ENCODE measurements around the gene RALB.
"Not testable (repeated sequence)": the region's sequence is repeated elsewhere in the genome, so short reads cannot be mapped to it uniquely, and the experiment has no call there.

Gene RALB

DNA sequence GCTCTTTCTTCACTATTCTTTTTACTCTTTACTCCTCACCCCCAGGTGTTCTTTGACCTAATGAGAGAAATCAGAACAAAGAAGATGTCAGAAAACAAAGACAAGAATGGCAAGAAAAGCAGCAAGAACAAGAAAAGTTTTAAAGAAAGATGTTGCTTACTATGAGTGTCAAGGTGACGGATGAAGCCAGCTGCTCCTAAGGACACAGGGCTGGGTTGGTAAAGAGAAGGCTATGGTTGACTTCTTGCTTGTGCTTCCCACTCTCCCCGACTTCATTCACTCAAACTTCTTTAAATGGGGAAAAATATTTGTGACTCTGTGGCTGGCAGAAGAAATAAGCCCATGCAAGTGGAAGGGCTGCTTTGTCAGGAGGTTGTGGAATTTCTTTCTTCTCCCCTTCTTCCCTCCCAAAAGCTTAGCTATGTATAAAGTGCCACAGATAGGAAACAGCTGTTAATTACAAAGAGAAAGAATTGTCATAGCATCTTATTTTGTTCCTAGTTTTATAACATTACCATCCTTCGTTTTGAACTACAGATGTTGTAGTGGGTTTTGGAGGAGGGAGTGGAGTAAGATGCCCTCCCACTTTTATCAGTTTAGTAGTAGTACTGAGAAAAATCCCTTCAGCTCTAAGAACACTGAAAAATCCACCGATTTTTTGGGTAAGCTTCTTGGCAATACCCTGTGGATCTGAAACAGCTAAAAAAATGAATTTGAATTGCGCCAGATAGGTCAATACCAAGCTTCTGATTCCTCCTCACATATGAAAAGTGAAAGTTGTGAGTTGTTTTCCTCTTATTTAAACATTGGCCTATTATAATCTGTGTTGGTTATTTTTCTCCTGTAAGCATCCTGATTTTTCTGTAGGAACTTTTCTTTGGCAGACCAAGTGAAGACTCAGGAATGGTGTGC is 40.7 kb downstream of the RALB start:
- DNase-seq (ENCODE audit: low spot score): no peak

DNA sequence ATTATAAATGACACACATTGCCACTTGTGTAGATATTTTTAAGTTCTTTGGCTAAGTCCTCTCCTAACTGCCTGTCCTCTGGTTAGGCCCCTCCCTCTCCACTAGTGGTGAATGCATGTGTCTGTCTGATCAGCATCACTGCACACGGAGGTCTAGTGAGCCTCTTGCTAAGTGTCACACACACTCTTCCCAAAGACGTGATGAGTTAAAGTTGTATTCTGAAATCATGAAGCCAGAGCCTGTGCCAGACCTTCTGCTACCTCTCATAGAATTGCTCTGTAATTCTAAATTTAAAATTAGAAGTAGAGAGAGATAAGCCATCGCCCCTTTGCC is 41.3 kb downstream of the RALB start:
- no peak for DNase-seq (ENCODE audit: low spot score)

DNA sequence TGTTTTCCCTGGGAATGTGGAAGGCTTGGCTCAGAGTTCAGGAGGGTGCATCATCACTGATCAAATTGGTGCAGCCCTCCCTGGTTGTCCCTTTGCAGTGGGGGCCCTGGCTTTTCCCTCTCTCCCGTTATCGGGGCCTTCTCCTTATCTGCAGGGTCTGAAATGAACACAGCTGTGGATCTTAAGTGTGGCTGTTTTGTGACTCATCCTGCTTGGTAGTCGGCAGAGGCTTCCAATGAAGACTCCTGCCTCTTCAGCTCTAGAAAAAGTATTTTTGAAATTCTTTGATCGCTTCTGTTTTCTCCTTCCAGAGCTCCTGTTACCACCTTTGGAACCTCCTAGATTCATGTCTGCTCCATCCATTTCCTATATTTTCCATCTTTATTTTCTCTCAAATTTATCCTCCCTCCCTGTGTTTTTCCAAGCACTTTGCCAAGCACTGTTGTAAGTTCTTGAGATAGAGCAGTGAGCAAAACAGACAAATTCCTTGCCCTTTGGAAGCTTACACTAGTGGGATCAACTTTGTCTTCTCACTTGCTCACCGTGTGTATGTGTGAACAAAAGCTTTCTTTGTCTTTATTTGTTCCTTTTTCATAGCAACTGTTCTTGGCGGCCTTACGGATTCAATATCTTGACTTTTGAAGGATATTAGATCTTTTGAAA is 45.7 kb downstream of the RALB start:
- no peak for DNase-seq (ENCODE audit: low spot score)

DNA sequence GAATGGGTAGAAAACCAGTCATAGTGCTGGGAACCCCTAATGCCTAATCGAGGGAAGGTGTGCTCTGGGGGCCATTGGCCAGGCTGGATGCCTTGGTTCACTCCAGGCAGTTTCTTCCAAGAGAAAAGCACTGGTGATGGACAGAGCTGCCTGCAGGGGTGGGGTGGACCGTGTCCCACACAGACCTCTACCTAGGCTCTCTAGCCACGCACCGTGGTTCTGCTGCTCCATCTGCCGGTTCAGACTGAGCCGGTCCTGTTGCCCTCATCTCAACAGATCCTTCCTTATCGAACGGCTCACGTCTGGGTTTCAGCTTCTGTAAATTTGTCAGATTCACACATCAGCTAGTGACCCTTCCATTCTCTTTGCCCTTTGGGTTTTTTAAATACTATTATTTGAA is 46.4 kb downstream of the RALB start:
- no peak for DNase-seq (ENCODE audit: low spot score)

DNA sequence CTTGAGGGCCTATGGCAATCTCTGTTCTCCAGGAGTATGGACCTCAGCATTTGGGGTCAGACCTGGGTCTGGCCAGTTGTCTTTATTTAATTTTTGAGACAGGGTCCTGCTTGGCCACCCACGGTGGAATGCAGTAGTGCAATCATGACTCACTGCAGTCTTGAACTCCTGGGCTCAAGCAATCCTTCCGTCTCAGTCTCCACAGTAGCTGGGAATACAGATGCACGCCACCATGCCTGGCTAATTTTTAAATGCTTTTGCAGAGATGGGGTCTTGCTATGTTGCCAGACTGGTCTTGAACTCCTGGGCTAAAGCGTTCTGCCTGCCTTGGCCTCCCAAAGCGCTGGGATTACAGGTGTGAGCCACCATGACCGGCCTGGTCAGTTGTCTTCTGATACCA is 46.9 kb downstream of the RALB start:
- no peak for DNase-seq (ENCODE audit: low spot score)

DNA sequence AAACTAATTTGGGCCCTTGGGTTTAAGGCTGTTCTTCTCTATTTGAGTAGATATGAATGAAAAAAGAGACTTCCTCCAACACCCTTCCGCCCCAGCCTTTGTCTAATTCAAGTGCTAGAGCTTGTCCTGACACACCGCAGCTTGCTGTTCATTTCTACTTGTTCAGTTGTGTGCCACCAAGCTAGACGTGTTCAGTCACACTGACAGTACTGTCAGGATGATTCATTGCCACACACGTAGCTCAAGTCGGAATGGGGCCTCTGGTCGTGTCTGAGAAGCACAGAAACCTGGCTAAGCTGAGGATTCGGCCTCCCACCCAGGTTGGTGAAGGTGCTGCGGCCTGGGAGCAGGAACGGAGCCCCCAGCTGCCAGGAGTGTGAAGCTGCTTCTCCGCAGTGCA is 47.7 kb downstream of the RALB start:
- no peak for DNase-seq (ENCODE audit: low spot score)

DNA sequence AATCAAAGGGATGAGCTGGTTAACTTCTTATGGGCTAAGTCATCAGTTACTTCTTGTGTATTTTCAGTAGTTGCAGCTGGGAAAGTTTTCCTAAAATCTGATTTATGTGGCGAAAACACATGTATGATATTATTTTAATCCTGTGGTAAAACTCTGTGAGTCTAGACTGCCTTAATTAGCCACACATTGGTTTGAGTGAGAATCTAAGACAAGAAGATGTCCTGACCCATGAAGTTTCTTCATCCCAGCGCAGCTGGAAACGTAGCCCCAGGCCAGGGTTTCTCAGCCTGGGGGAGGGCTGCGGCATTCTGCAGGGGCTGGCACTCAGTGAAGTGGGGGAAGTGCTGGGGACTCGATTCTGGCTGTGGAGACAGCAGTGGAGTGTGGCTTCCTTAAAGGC is 48.6 kb downstream of the RALB start:
- no peak for DNase-seq (ENCODE audit: low spot score)

DNA sequence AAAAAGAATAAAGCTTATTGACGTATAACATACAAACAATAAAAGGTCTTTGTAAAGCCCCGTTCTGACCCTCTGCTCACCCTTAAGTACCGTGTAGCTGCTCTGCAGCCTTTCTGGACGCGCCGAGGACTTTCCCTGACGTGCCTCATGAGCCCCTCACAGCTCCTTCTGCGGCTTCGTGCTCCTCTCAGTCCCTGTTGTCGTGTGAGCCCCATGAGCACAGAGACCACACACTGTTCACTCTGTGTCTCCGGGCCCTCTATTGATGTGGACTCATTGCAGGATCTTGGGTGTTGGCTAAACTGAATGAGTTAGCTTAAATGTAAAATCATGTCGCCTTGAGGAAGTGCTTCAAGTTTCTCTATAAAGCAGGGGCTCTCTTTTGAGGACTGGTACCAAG is 49.6 kb downstream of the RALB start:
- no peak for DNase-seq (ENCODE audit: low spot score)

DNA sequence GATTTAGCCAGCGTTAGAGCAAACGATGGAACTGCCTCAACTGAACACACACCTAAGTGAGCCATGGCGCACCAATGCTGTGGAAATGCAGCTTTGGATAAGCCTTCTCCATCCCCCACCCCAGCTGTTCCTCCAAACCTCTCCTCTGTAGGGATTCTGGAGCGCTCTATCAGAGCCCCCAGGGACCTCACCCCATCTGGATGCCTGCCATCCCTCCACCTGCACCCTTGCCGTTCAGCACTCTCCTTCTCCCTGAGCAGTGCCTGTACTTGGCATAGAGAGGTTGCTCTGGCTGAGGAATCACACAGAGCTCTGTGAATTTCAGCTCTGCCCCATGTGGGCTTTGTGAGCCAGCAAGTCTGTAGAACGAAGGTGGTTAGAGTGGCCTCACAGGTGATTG is 50.5 kb downstream of the RALB start:
- no peak for DNase-seq (ENCODE audit: low spot score)

DNA sequence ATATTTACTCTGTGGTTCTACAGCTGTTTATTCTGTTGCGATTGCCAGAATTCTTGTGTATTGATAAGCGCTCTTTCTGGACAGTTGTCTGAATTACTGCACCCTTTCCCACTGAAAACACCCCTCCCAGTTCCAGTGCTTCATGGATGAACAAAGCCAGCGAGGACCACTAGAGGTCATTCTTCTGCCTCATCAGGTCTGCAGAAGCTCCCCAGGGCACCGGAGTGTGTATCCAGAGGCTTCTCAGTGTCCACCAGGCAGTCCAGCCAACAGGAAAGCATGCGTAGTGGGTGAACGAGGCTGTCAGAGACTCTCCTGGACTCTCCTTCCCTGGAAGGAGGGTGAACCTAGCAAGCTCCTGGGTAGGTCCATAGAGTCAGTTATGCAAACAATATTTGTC is 52.6 kb downstream of the RALB start:
- peak; percentile 20 for DNase-seq (ENCODE audit: low spot score)

DNA sequence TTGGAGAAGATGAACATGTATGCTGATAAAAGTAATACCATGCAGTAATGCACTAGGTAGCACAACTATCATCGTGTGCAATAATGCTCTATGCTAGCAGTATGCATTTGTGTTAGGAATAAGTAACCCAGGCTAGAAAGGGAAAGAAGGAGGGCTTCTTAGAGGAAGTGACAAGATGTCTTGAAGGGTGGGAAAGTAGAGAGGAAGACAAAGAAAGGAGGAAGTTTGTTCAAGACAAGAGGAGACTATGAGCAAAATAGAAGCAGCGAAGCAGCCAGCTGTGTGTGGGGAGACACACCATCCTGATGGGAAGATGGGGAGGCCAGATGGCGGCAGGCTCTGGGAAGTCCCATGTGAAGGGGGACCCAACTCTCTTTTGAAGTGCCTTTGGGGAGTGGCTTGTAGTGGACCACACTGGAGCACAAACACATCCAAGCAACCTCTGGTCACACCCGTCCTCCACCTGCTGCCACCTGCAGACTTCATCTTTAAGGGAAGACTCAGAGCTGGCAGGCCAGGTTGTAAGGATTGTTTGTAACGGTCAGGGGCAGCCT is 53.4 kb downstream of the RALB start:
- no peak for DNase-seq (ENCODE audit: low spot score)

DNA sequence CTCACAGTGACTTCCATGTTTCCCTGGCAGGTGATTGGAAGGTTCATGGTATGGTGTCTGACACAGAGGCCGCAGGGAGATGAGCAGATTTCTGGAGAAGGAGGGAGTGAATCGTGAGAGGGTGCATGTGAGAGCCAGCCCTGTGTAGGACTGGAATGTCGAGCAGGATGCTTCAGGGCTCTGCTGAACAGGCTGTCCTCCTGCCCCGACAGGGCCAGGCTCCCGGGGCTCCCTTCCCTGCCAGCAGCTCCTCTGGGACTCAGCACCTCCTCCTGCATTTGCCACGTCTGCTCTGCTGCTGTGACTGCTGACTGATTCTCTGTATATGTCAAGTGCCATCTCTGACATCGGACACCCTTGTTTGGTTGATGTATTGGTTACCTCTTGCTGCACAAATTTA is 54.8 kb downstream of the RALB start:
- DNase-seq (ENCODE audit: low spot score): no peak

DNA sequence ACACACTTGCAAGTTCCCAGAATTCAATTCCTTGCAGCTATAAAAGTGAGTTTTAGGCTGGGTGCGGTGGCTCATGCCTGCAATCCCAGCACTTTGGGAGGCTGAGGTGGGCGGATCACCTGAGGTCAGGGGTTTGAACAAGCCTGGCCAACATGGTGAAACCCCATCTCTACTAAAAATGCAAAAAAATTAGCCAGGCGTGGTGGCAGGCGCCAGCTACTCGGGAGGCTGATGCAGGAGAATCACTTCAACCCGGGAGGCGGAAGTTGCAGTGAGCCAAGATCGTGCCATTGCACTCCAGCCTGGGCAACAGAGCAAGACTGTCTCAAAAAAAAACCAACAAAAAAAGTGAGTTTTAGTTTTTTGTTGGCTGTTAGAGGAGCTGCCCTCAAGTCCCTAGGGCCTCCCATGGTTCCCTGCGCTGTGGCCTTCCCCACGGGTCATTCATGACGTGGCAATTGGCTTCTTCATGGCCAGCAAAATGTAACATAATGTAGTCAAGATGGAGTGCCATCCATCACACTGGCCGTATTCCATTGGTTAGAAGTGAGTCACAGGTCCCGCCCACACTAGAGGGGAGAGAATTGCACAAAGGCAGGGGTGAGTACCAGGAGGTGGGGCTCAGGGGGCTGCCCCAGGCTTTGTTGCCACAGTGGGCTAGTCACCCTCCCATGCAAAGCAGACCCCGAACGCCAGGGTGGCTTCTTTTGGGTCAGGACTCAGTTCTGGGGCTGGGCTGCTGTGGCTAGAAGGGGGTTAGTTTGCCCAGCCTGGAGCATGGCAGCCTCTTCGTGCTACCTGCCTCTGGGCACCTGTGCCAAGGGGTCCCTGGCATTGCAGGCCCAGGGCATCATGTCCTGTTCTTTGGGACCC is 55.6 kb downstream of the RALB start:
- DNase-seq (ENCODE audit: low spot score): peak; percentile 27

DNA sequence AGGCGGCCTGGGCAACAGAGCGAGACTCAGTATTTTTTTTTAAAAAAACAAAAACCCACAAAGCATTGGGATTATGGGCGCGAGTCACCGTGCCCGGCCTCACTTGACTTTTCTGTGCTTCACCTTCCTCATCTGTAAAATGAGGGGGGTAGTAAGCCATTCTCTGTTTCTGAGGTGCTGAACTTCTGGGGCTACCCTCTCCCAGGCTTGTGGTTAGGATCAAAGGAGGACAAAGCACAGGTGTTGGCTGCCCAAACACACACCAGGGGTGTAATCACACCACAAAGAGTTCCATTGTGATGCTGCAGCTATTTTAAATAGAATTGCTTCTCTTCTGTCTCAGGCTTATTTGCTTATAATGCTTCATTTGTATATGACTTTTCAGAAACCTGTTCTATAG is 57.5 kb downstream of the RALB start:
- DNase-seq (ENCODE audit: low spot score): no peak

DNA sequence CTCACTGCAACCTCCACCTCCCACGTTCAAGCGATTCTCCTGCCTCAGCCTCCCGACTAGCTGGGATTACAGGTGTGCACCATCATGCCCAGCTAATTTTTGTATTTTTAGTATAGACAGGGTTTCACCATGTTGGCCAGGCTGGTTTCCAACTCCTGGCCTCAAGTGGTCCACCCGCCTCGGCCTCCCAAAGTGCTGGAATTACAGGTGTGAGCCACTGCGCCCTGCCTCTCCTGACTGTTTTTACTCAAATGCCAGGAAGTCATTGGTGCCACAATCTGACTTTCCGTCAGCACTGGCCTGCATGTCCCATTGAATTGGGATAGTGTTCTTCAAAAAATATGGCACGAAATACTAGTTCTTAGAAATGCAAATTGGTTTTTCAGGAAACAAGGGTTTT is 58.2 kb downstream of the RALB start:
- not testable (repeated sequence) for DNase-seq (ENCODE audit: low spot score)

DNA sequence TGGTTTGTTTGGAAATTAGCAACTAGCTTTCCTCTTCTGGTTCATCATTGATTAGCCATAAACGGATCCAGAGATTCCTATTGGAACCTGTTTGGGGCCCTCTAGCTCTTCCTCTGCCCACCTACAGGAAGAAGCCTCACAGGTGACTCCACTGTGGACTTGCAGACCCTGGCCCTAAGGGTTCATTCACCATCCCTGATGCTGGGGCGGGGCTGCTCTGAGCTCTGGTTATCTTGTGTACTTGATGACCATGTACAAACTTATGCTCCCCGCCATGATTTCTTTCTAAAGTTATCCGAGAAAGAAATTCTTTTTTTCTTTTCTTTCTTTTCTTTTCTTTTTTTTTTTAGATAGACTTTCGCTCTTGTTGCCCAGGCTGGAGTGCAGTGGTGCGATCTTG is 59.4 kb downstream of the RALB start:
- no peak for DNase-seq (ENCODE audit: low spot score)

DNA sequence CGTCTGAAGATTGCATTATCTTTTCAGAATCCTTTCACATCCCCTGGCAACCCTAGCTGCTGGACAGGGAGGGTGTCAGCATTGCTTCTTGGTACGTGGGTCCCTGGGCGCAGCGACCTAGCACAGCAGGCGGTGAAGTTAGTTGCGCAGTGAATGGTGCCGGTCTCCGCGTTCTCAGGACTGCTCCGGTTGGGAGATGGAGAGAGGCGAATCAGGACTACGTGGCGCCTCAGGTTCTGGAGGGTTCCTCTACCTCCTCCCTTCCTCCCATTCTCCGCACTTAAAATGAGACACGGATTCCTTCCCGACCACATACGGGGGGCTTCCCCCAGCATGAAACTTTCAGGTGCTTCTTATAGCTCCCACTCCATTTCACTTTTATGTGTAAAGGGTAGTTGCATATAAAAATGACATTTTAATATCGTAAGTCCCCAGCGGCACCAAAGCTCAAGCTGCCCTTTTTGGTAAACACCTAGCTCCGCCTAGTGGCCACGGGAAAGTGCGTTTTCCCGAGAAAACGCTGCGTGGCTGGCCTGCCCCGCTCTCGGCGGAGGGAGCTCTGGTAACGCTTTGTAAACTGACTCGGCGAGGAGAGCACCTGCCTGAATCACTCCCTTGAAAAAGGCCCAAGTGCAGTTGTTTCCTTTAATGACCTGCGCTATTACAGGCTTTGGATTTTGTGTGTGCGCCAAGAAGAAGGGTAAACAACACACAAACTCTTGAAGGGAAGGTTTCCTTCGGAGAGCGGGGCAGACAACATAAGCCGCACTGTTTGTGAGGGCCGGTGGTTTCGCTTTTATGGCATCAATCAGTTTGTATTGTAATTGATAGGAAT is 60.4 kb downstream of the RALB start:
- DNase-seq (ENCODE audit: low spot score): peak; percentile 76

DNA sequence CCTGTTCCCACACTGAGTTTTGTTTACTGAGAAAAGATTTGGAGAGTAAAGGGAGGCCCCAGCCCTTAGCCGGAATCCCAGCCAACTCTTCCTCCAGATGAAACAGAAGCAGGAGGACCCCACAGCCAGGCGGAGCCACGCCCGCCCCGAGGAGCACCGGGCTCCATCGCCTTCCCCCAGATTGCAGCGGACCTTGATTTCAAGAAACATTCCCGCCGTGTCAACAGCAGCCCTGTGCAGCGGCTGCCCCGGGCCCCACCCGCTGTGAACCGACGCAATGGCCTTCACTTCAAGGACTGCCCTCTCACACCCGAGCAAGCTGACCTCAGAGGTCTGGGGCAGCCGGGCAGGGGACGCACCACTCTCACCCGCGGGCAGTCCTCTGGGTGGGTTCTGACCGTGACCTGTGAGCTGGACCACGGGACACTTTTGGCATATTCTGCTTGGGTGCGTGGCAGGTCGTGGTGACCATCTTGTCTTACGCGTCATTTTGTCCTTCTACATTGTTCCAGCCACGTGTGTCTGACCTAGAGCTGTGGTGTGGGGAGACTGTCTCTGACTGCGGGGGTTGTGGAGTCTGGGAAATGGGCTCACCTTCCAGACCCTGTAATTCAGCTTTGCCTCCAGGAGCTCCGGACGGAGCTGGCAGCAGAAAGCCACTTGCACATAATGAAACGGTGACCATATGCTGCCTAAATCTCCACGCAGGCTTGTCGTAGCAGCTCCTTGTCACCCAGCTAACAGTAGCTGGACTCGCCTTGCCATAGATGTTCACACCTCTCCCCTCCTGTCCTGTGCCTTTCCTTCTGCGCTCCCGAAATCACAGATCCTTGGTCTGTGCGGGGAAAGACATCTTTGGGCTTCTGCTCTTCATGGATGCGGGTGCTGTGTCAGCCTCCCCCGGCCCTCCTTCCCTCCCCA is 61.3 kb downstream of the RALB start:
- DNase-seq (ENCODE audit: low spot score): no peak

DNA sequence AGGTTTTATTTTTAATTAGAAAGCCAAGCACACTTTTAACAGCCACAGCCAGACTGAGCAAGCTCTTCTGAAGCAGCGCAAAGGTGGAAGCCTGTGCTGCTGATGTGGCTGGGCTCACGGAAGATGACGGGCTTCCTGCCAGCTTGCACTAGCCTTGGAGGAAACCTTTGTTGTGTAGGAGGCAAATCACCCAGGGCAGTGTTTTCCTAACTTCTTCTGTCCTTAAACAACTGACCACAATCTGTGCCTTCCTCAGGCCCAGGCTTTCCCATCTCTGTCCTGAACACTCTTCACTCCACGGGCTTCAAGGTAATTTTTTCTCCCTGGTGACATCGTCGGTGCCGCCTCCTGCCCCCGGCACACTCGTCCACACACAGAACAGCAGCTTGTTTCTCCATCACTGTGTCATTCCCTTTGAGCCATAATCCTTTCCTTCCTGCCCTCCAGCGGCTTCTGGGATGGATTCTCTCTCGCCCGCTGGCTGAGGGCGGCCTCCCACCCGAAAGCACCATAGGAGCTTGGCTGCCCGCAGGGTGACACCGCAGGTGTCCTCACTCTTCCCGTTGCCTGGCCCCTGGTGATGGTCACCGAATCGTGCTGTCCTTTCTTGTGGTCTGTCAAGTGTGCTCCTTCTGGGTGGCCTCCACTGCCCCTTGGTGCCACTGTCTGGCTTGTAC is 62.2 kb downstream of the RALB start:
- no peak for DNase-seq (ENCODE audit: low spot score)

Measured in RKO (cell line).